Nephron (organoid): ENCODE measurements around the gene SLIRP.

Experiments used
- H3K27ac Mint-ChIP-seq, 3 experiments: 2 replicates each; pipeline ENCODE4 v1.8.0; 2020; ENCODE audit warnings: mixed read lengths in 3 of 3, mild to moderate bottlenecking in 2 of 3, moderate library complexity in 1 of 3
- H3K27me3 Mint-ChIP-seq: 2 replicates; pipeline ENCODE4 v1.8.0; 2021; ENCODE audit warnings: low read depth, mild to moderate bottlenecking, moderate library complexity, mixed read lengths
- H3K36me3 Mint-ChIP-seq: 2 replicates; pipeline ENCODE4 v1.8.0; 2020; ENCODE audit warnings: low read depth, mixed read lengths
- H3K4me1 Mint-ChIP-seq: 2 replicates; pipeline ENCODE4 v1.8.0; 2020; ENCODE audit warnings: mixed read lengths
- H3K4me3 Mint-ChIP-seq, 3 experiments: 2 replicates each; pipeline ENCODE4 v1.8.0; 2020; ENCODE audit warnings: mild to moderate bottlenecking in 3 of 3, mixed read lengths in 3 of 3, moderate library complexity in 2 of 3
- H3K9me3 Mint-ChIP-seq: 2 replicates; pipeline ENCODE4 v1.8.0; 2020; ENCODE audit warnings: mixed read lengths
- TF ChIP-seq, protein P1 (sequence below), 3 experiments: fragments of 200-600 bp; sonication (generic); IDR thresholded peaks; one replicate each; pipeline ENCODE4 v1.5.0; 2021; ENCODE audit warnings: antibody characterized with exemption in 3 of 3; ENCODE audit not compliant: unreplicated experiment in 3 of 3

The SLIRP gene

GRCh38 chr14:77708749-77709148 lies 846 bp downstream of the SLIRP start:
- Mint-ChIP-seq H3K4me1 (peaks cover 41% of the 10 kb centered on the region), H3K9me3 (no peaks in the 10 kb centered on the region), H3K36me3 (peaks cover 26% of the 10 kb centered on the region), H3K27me3 (no peaks in the 10 kb centered on the region), H3K27ac (peak overlapping the region; percentile 69 to 84 (median 82)), H3K4me3 (peak overlapping the region; percentile 90 to 98 (median 95))
- TF ChIP-seq, protein P1, sequence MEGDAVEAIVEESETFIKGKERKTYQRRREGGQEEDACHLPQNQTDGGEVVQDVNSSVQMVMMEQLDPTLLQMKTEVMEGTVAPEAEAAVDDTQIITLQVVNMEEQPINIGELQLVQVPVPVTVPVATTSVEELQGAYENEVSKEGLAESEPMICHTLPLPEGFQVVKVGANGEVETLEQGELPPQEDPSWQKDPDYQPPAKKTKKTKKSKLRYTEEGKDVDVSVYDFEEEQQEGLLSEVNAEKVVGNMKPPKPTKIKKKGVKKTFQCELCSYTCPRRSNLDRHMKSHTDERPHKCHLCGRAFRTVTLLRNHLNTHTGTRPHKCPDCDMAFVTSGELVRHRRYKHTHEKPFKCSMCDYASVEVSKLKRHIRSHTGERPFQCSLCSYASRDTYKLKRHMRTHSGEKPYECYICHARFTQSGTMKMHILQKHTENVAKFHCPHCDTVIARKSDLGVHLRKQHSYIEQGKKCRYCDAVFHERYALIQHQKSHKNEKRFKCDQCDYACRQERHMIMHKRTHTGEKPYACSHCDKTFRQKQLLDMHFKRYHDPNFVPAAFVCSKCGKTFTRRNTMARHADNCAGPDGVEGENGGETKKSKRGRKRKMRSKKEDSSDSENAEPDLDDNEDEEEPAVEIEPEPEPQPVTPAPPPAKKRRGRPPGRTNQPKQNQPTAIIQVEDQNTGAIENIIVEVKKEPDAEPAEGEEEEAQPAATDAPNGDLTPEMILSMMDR (IDR thresholded peaks at IDR 0.05; ENCODE audit: unreplicated experiment in 3 of 3): no peak

DNA sequence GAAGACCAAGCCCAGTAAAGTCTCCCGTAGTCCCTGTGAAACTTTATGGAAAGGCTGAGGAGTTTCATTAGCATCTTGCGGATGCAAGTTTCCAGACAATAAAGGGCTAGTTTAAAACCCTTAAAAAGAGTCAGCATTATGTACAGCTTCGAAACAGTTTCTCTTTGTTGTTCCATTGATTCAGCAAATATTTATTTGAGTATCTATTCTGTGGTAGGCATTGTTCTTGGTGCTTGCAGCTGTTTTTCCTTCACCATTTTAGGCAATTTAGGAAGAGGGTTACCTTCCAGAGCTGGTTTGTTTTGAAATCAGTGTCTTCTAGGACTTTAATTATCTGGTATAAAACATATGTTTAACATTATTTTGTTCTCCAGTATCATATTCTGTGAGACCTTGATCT lies 1.5 kb downstream of the SLIRP start:
- peaks cover 20% of the 10 kb centered on the region for H3K36me3 Mint-ChIP-seq
- H3K9me3 Mint-ChIP-seq: no peaks in the 10 kb centered on the region
- H3K4me1 Mint-ChIP-seq: peaks cover 41% of the 10 kb centered on the region
- TF ChIP-seq, protein P1 (IDR thresholded peaks at IDR 0.05; ENCODE audit: unreplicated experiment in 3 of 3): no peak
- H3K4me3 Mint-ChIP-seq: peak overlapping the region; percentile 90 to 98 (median 95)
- no peaks in the 10 kb centered on the region for H3K27me3 Mint-ChIP-seq
- no peak overlapping the region for H3K27ac Mint-ChIP-seq

DNA sequence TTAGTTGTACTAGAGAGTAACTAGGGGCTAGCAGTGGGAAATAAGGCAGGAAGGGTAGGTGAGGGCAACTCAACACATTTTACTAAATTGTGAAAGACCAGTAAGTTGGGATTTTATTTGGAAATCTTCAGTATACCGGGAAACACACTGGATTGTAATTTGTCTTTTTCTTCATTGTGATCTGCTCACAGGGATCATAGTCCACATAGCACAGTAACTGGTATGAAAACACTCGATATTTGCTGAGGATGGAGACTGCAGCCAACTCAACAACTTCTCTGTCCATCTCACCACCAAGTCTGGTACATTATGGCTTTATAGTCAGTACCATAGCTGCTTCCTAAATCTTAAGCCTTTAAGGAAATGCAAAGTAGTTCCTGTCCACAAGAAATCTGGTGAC lies 2.5 kb downstream of the SLIRP start:
- H3K9me3 Mint-ChIP-seq: no peaks in the 10 kb centered on the region
- peaks cover 25% of the 10 kb centered on the region for H3K36me3 Mint-ChIP-seq
- H3K4me1 Mint-ChIP-seq: peaks cover 41% of the 10 kb centered on the region
- H3K27ac Mint-ChIP-seq: no peak overlapping the region
- H3K4me3 Mint-ChIP-seq: peak overlapping the region; percentile 21 to 76 (median 43)
- no peaks in the 10 kb centered on the region for H3K27me3 Mint-ChIP-seq
- TF ChIP-seq, protein P1 (IDR thresholded peaks at IDR 0.05; ENCODE audit: unreplicated experiment in 3 of 3): no peak

DNA sequence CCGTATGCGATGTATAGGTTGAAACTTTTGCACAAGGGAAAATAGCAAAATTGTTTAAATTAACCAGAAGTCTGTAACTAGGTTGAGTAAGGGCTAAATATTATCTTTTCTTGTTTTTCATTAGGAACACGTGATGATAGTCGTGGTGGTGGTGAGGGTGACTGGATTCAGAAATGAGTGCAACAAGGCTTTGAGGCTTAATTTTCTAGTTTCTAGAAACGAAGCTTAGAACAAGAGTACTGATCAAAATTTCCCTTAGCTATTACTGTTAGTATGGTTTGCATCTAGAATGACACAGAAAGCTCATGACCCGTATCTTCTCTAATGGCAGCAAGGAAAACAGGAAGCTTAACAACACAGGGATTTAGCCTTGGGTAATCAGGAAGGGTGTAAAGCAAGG lies 7.0 kb downstream of the SLIRP start:
- H3K27ac Mint-ChIP-seq: no peak overlapping the region
- no peaks in the 10 kb centered on the region for H3K27me3 Mint-ChIP-seq
- peaks cover 47% of the 10 kb centered on the region for H3K36me3 Mint-ChIP-seq
- H3K9me3 Mint-ChIP-seq: no peaks in the 10 kb centered on the region
- peaks cover 7% of the 10 kb centered on the region for H3K4me1 Mint-ChIP-seq
- no peak overlapping the region for H3K4me3 Mint-ChIP-seq
- TF ChIP-seq, protein P1 (IDR thresholded peaks at IDR 0.05; ENCODE audit: unreplicated experiment in 3 of 3): no peak

GRCh38 chr14:77717608-77718305 lies 9.9 kb downstream of the SLIRP start:
- TF ChIP-seq, protein P1 (IDR thresholded peaks at IDR 0.05; ENCODE audit: unreplicated experiment in 3 of 3): no peak
- Mint-ChIP-seq H3K27me3 (no peaks in the 10 kb centered on the region), H3K9me3 (no peaks in the 10 kb centered on the region), H3K27ac (no peak overlapping the region), H3K36me3 (peaks cover 66% of the 10 kb centered on the region), H3K4me3 (no peak overlapping the region), H3K4me1 (no peaks in the 10 kb centered on the region)

DNA sequence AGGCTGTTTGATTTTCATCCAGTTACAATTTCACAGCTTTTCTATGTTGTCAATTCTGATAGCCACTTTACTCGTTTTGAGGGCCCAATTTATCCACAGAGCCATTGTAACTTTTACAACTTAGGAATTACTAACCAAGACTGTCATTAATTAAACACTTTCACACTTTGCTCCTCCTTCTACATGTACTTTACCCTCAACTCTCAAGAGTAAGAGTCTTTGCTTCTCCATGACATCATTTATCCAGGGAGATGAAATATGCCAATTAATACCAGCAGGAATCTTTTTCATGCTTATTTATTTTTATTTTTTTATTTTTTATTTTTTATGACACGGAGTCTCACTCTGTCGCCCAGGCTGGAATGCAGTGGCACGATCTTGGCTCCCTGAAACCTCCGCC lies 13.5 kb downstream of the SLIRP start:
- H3K9me3 Mint-ChIP-seq: no peaks in the 10 kb centered on the region
- H3K27ac Mint-ChIP-seq: peak overlapping the region in 1 of 3 experiments; percentile 40
- H3K36me3 Mint-ChIP-seq: peaks cover 78% of the 10 kb centered on the region
- no peaks in the 10 kb centered on the region for H3K4me1 Mint-ChIP-seq
- TF ChIP-seq, protein P1 (IDR thresholded peaks at IDR 0.05; ENCODE audit: unreplicated experiment in 3 of 3): no peak
- H3K27me3 Mint-ChIP-seq: no peaks in the 10 kb centered on the region
- no peak overlapping the region for H3K4me3 Mint-ChIP-seq
